Ishikawa (cell line): Measurements from ENCODE around the gene GNG7.

ENCODE experiments used
- CEBPB ChIP-seq: IDR thresholded peaks from 2 replicates; pipeline ENCODE4 v1.6.1; 2012
- CREB1 ChIP-seq: IDR thresholded peaks from 2 replicates; pipeline ENCODE4 v1.6.1; 2012; ENCODE audit warnings: low read depth
- EP300 ChIP-seq: IDR thresholded peaks from 2 replicates; pipeline ENCODE4 v1.6.1; 2012; ENCODE audit warnings: borderline replicate concordance
- NFIC ChIP-seq: IDR thresholded peaks from 2 replicates; pipeline ENCODE4 v1.6.1; 2012
- RAD21 ChIP-seq: IDR thresholded peaks from 2 replicates; pipeline ENCODE4 v1.6.1; 2012; ENCODE audit warnings: low read depth
- TAF1 ChIP-seq: IDR thresholded peaks from 2 replicates; pipeline ENCODE4 v1.6.1; 2012; ENCODE audit warnings: low read depth, mild to moderate bottlenecking
- YY1 ChIP-seq: IDR thresholded peaks from 2 replicates; pipeline ENCODE4 v1.6.1; 2012; ENCODE audit warnings: low read depth
- TF ChIP-seq, protein P1 (sequence below): IDR thresholded peaks from 2 replicates; pipeline ENCODE4 v1.6.1; 2012

GRCh38 chr19:2483484-2484151, 218.9 kb downstream of the GNG7 start:
- TF ChIP-seq CREB1 (no peak), TAF1 (no peak), RAD21 (no peak), CEBPB (no peak), YY1 (no peak), NFIC (no peak), EP300 (no peak)
- TF ChIP-seq, protein P1, sequence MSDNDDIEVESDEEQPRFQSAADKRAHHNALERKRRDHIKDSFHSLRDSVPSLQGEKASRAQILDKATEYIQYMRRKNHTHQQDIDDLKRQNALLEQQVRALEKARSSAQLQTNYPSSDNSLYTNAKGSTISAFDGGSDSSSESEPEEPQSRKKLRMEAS: no peak
